Mucosa of rectum (tissue), 2 donors: ENCODE data around the gene QDPR.

Experiments used
- H3K27ac ChIP-seq, 2 donors: one replicate each; pipeline ENCODE4 v1.7.0; 2013; ENCODE audit warnings: inconsistent platforms in 2 of 2, low read depth in 2 of 2, low read length in 2 of 2
- H3K27me3 ChIP-seq, 2 donors: one replicate each; pipeline ENCODE4 v1.7.0; 2013; ENCODE audit warnings: low read length in 2 of 2; ENCODE audit not compliant: control insufficient read depth in 2 of 2, insufficient read depth in 2 of 2
- H3K36me3 ChIP-seq, 2 donors: one replicate each; pipeline ENCODE4 v1.7.0; 2013; ENCODE audit warnings: low read length in 2 of 2; ENCODE audit not compliant: control insufficient read depth in 2 of 2, insufficient read depth in 2 of 2
- H3K4me1 ChIP-seq, 2 donors: one replicate each; pipeline ENCODE4 v1.7.0; 2013; ENCODE audit warnings: low read length in 2 of 2, mild to moderate bottlenecking in 1 of 2; ENCODE audit not compliant: control insufficient read depth in 2 of 2, insufficient read depth in 2 of 2
- H3K4me3 ChIP-seq, 2 donors: one replicate each; pipeline ENCODE4 v1.7.0; 2013; ENCODE audit warnings: low read length in 2 of 2
- H3K9ac ChIP-seq, 2 donors: one replicate each; pipeline ENCODE4 v1.7.0; 2013; ENCODE audit warnings: low read length in 2 of 2, low read depth in 1 of 2, mild to moderate bottlenecking in 1 of 2
- H3K9me3 ChIP-seq, 2 donors: one replicate each; pipeline ENCODE4 v1.7.0; 2013; ENCODE audit warnings: low read length in 2 of 2; ENCODE audit not compliant: control insufficient read depth in 2 of 2
- donor health status: healthy.
- donor health status: Normal muscosa, but diverticular disease.

Gene QDPR

GRCh38 chr4:17492876-17493275, 19.0 kb downstream of the QDPR start:
- Histone ChIP-seq H3K27me3 (no peaks in the 10 kb centered on the region), H3K9ac (no peak overlapping the region), H3K9me3 (no peaks in the 10 kb centered on the region), H3K4me1 (peaks cover 2 to 3% of the 10 kb centered on the region in 2 donors), H3K27ac (no peak overlapping the region), H3K36me3 (peaks cover 24 to 45% of the 10 kb centered on the region in 2 donors), H3K4me3 (no peak overlapping the region)

GRCh38 chr4:17492058-17492741, 19.7 kb downstream of the QDPR start:
- H3K4me3 ChIP-seq, result no peak overlapping the region
- no peak overlapping the region for H3K9ac ChIP-seq
- peaks cover 2 to 3% of the 10 kb centered on the region in 2 donors for H3K4me1 ChIP-seq
- H3K27me3 ChIP-seq, result no peaks in the 10 kb centered on the region
- peaks cover 24 to 41% of the 10 kb centered on the region in 2 donors for H3K36me3 ChIP-seq
- H3K9me3 ChIP-seq, result no peaks in the 10 kb centered on the region
- no peak overlapping the region for H3K27ac ChIP-seq

DNA sequence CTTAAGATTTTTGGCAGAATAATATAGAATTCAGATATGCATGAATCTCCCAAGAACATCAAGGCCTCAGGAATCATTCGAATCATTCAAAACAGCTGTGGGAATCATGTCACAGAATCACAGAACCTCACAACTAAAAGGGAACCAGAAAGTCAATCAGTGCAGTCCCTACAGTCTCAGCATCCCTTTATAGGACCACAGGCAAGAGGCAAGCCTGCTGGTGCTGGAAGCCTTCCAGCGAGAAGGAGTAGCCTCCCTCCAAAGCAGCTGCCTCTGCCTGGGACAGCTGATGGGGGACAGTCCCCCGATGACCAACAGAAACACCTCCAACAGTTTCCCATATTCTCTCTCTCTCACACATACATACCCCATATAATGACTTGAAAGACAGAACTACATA, 20.7 kb downstream of the QDPR start:
- Histone ChIP-seq H3K4me1 (peaks cover 2 to 3% of the 10 kb centered on the region in 2 donors), H3K27me3 (no peaks in the 10 kb centered on the region), H3K36me3 (peaks cover 30 to 46% of the 10 kb centered on the region in 2 donors), H3K27ac (no peak overlapping the region), H3K9me3 (no peaks in the 10 kb centered on the region), H3K4me3 (no peak overlapping the region), H3K9ac (no peak overlapping the region)

DNA sequence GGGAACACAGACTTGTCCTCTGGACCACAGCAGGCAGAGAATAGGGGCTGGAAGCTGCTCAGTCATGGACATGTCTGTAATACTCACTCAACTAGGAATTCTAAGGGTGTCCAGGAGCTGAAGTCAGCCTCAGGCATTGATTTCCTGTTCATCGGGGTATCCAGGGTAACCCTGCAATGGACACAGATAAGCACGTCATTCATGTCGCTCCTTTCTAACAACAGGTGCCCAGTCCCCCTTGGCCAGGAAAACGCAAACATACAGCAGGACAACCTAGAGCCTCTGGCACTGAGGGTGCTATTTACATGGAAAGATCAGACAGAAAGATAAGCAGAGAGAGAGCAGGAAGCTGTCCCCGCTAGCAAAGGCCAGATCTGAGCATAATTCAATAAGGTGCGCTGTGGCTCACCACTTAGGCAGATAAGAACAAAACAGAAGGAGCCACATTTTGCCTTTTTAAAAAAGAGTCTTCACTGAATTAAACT, 21.3 kb downstream of the QDPR start:
- Histone ChIP-seq H3K27me3 (no peaks in the 10 kb centered on the region), H3K36me3 (peaks cover 31 to 48% of the 10 kb centered on the region in 2 donors), H3K4me3 (no peak overlapping the region), H3K9me3 (no peaks in the 10 kb centered on the region), H3K4me1 (peaks cover 2 to 3% of the 10 kb centered on the region in 2 donors), H3K27ac (no peak overlapping the region), H3K9ac (no peak overlapping the region)

GRCh38 chr4:17489721-17490120, 22.2 kb downstream of the QDPR start:
- H3K4me1 ChIP-seq, result peaks cover 2 to 3% of the 10 kb centered on the region in 2 donors
- H3K27me3 ChIP-seq, result no peaks in the 10 kb centered on the region
- H3K9me3 ChIP-seq, result no peaks in the 10 kb centered on the region
- H3K4me3 ChIP-seq, result no peak overlapping the region
- no peak overlapping the region for H3K9ac ChIP-seq
- H3K27ac ChIP-seq, result no peak overlapping the region
- peaks cover 28 to 42% of the 10 kb centered on the region in 2 donors for H3K36me3 ChIP-seq

- Histone ChIP-seq H3K4me1 (peaks cover 2 to 3% of the 10 kb centered on the region in 2 donors), H3K36me3 (peaks cover 29 to 36% of the 10 kb centered on the region in 2 donors), H3K27ac (no peak overlapping the region), H3K27me3 (no peaks in the 10 kb centered on the region), H3K9ac (no peak overlapping the region), H3K9me3 (no peaks in the 10 kb centered on the region), H3K4me3 (no peak overlapping the region)
These were observed 22.8 kb downstream of the QDPR start for GRCh38 chr4:17489123-17489522.

DNA sequence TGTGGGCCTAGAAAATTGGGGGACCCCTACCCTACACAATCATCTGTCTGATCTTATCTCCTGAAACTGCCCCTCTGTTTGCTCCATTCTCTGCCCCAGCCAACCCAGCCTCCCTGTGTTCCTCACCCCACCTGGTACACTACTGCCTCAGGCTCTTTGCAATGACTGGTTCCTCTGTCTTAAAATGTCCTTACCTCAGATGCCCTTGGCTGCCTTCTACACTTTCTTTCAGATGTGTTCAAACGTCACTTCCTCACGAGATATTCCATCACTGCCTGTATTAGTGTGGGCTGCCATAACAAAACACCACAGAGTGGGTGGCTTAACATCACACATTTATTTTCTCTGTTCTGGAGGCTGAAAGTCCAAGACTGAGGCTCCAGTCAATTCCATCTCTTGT, 29.2 kb downstream of the QDPR start:
- Histone ChIP-seq H3K9ac (no peak overlapping the region), H3K4me1 (no peaks in the 10 kb centered on the region), H3K36me3 (peaks cover 10% of the 10 kb centered on the region in 2 donors), H3K4me3 (no peak overlapping the region), H3K27me3 (no peaks in the 10 kb centered on the region), H3K27ac (no peak overlapping the region), H3K9me3 (no peaks in the 10 kb centered on the region)

- Histone ChIP-seq H3K4me1 (no peaks in the 10 kb centered on the region), H3K27me3 (no peaks in the 10 kb centered on the region), H3K9me3 (no peaks in the 10 kb centered on the region), H3K9ac (no peak overlapping the region), H3K36me3 (peaks cover 0 to 3% of the 10 kb centered on the region in 2 donors), H3K27ac (no peak overlapping the region), H3K4me3 (no peak overlapping the region)
These were observed 30.9 kb downstream of the QDPR start for GRCh38 chr4:17480955-17481354.

DNA sequence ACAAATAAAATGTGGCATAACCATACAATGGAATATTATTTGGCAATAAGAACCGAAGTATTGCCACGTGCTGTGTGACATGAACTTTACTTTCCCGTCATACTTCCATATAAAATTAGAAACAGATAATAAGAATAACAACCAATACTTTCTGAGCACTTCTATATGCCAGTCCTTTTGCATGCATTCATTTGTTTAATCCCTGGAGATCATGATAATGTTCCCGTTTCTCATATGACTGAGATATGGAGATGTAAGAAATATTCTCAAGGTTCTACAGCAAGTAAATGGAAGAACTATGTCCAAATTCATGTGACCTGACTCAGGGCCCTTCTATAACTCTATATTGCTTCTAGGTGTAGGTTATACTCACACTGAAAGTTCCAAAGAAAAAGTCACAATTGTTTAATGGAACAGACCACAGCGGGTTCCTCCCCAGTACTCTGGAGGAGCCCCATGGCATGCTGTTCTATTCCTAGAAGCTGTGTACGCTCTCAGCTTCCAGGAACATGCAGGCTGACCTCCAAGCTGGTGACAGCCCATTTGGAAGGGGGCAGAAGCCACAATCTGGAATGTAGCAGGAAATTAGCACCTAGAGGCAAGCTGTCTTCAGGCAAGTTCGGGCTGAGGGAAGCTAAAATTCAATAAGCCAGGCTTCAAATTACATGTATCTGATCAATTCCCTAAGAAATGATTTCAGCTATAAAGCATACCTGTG, 31.5 kb downstream of the QDPR start:
- Histone ChIP-seq H3K4me1 (no peaks in the 10 kb centered on the region), H3K27ac (no peak overlapping the region), H3K4me3 (no peak overlapping the region), H3K9me3 (no peaks in the 10 kb centered on the region), H3K27me3 (no peaks in the 10 kb centered on the region), H3K36me3 (peaks cover 0 to 3% of the 10 kb centered on the region in 2 donors), H3K9ac (no peak overlapping the region)

- Histone ChIP-seq H3K27ac (no peak overlapping the region), H3K9me3 (no peaks in the 10 kb centered on the region), H3K4me3 (no peak overlapping the region), H3K4me1 (no peaks in the 10 kb centered on the region), H3K36me3 (no peaks in the 10 kb centered on the region), H3K27me3 (no peaks in the 10 kb centered on the region), H3K9ac (no peak overlapping the region)
These were observed 34.0 kb downstream of the QDPR start for GRCh38 chr4:17477774-17478472.
